Stomach smooth muscle (tissue), 2 donors: ENCODE data around the gene MPPED1.

Experiments used
- H3K27ac ChIP-seq: one replicate; pipeline ENCODE4 v1.7.0; 2013; ENCODE audit warnings: mild to moderate bottlenecking, low read length, inconsistent platforms
- H3K27me3 ChIP-seq, 2 donors: one replicate each; pipeline ENCODE4 v1.7.0; 2013; ENCODE audit warnings: low read length in 2 of 2; ENCODE audit not compliant: insufficient read depth in 2 of 2, control insufficient read depth in 1 of 2
- H3K36me3 ChIP-seq, 2 donors: one replicate each; pipeline ENCODE4 v1.7.0; 2013; ENCODE audit warnings: low read length in 2 of 2; ENCODE audit not compliant: control insufficient read depth in 2 of 2, insufficient read depth in 2 of 2
- H3K4me1 ChIP-seq: one replicate; pipeline ENCODE4 v1.7.0; 2013; ENCODE audit warnings: low read length; ENCODE audit not compliant: control insufficient read depth, insufficient read depth
- H3K4me3 ChIP-seq, 2 donors: one replicate each; pipeline ENCODE4 v1.7.0; 2013; ENCODE audit warnings: low read length in 2 of 2
- H3K9ac ChIP-seq, 2 donors: one replicate each; pipeline ENCODE4 v1.7.0; 2013; ENCODE audit warnings: low read length in 2 of 2, mild to moderate bottlenecking in 1 of 2
- H3K9me3 ChIP-seq, 2 donors: one replicate each; pipeline ENCODE4 v1.7.0; 2013; ENCODE audit warnings: low read length in 2 of 2; ENCODE audit not compliant: control insufficient read depth in 2 of 2
- donor health status: healthy.
- donor health status: Pancreatic carcinoma.

Gene MPPED1

GRCh38 chr22:43423046-43423445 is 11.2 kb downstream of the MPPED1 start:
- Histone ChIP-seq H3K4me1 (no peaks in the 10 kb centered on the region), H3K9ac (no peak overlapping the region), H3K4me3 (no peak overlapping the region), H3K27me3 (peaks cover 16 to 21% of the 10 kb centered on the region in 2 donors), H3K9me3 (no peaks in the 10 kb centered on the region), H3K36me3 (no peaks in the 10 kb centered on the region), H3K27ac (no peak overlapping the region)

GRCh38 chr22:43424201-43424600 is 12.4 kb downstream of the MPPED1 start:
- no peak overlapping the region for H3K9ac ChIP-seq
- H3K27me3 ChIP-seq: peaks cover 18 to 26% of the 10 kb centered on the region in 2 donors
- H3K36me3 ChIP-seq: no peaks in the 10 kb centered on the region
- H3K4me1 ChIP-seq: no peaks in the 10 kb centered on the region
- H3K27ac ChIP-seq: no peak overlapping the region
- H3K9me3 ChIP-seq: no peaks in the 10 kb centered on the region
- no peak overlapping the region for H3K4me3 ChIP-seq

DNA sequence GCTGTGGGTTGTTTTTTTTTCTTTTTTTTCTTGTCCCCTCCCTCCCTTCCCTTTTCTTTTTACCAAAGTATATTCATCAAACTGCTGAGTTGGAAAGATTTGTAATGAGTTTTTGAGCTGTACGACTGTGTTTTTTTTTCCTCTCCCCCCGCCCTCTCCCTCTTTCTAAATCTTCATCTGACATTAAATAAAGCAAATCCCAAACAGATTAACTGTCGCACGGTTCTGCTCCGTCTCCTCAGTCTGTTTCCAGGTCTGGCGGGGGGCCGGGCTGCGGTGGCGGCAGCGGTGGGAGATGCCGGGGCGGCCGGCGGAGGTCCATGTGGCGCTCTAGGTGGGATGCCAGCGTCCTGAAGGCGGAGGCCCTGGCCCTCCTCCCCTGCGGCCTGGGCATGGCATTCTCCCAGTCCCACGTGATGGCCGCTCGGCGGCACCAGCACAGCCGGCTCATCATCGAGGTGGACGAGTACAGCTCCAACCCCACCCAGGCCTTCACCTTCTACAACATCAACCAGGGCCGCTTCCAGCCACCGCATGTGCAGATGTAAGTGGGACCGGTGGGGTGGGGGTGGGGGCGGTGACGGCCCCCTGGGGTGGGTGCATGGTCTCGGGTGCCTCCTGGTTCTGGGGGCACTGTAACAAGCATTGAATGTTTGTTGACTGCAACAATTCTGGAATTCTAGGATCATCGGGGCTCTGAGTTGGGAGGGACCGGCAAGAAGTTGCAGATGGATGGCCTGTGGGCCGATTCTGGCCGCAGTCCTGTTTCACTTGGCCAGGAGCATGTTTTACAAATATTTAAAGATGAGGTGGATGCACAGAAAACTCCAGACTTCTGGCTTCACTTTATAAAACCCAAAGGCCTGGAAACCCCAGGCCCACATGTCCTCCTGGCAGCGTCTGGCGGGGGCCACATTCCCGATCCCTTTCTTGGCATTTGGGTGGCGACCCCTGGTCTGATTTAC is 13.1 kb downstream of the MPPED1 start:
- Histone ChIP-seq H3K4me3 (no peak overlapping the region), H3K9me3 (no peaks in the 10 kb centered on the region), H3K27ac (no peak overlapping the region), H3K27me3 (peaks cover 25 to 33% of the 10 kb centered on the region in 2 donors), H3K9ac (no peak overlapping the region), H3K36me3 (no peaks in the 10 kb centered on the region), H3K4me1 (no peaks in the 10 kb centered on the region)

GRCh38 chr22:43425976-43426785 is 14.4 kb downstream of the MPPED1 start:
- H3K4me3 ChIP-seq: no peak overlapping the region
- H3K36me3 ChIP-seq: no peaks in the 10 kb centered on the region
- H3K27me3 ChIP-seq: peaks cover 24 to 41% of the 10 kb centered on the region in 2 donors
- no peaks in the 10 kb centered on the region for H3K4me1 ChIP-seq
- H3K9ac ChIP-seq: no peak overlapping the region
- no peaks in the 10 kb centered on the region for H3K9me3 ChIP-seq
- H3K27ac ChIP-seq: no peak overlapping the region

DNA sequence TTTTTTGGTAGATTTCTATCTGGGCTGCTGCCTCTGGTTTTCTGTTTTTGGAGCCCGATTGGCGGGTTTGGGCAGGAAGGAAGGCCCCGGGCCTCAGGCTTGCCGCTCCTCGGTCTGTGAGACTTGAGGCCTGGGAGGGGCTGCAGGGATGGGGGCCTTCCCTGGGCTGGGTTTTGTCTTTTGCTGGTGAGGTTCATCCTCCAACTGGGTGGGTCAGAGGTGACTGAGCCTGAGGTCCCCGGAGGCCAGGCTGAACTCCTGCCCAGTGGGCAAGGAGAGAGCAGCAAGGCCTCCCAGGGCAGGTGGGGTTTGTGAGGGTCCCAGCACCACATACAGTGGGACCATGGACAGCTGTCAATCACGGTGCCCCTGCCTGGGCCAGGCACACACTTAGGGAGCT is 15.0 kb downstream of the MPPED1 start:
- H3K27me3 ChIP-seq: peaks cover 26 to 46% of the 10 kb centered on the region in 2 donors
- no peak overlapping the region for H3K9ac ChIP-seq
- no peak overlapping the region for H3K27ac ChIP-seq
- no peaks in the 10 kb centered on the region for H3K4me1 ChIP-seq
- no peak overlapping the region for H3K4me3 ChIP-seq
- no peaks in the 10 kb centered on the region for H3K36me3 ChIP-seq
- H3K9me3 ChIP-seq: no peaks in the 10 kb centered on the region

GRCh38 chr22:43427296-43428004 is 15.6 kb downstream of the MPPED1 start:
- Histone ChIP-seq H3K27me3 (peaks cover 22 to 44% of the 10 kb centered on the region in 2 donors), H3K4me1 (no peaks in the 10 kb centered on the region), H3K4me3 (no peak overlapping the region), H3K27ac (no peak overlapping the region), H3K9me3 (no peaks in the 10 kb centered on the region), H3K9ac (no peak overlapping the region), H3K36me3 (no peaks in the 10 kb centered on the region)

DNA sequence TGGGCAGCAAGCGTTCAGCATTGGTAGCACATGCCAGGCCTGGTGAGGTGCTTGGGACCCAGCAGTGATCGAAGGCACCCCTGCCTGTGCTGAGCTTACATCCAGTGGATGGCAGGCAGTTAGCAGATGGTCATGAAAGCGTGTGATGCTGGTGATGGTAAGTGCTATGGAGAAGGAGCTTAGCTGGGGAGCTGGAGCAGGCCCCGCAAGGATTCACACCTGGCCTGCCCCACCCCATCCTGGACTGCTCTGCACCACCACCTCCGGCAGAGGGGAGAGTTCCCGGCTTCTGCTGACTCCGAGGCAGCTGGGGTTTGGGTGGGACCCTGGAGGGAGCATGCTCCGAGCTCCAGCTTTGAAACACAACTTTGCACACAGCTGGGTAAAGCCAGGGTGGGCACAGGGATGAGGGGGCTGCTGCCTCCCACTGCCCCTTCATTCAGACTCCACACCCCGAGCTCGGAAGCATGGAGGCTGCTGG is 16.2 kb downstream of the MPPED1 start:
- H3K4me1 ChIP-seq: no peaks in the 10 kb centered on the region
- no peak overlapping the region for H3K9ac ChIP-seq
- peaks cover 21 to 42% of the 10 kb centered on the region in 2 donors for H3K27me3 ChIP-seq
- no peak overlapping the region for H3K4me3 ChIP-seq
- no peaks in the 10 kb centered on the region for H3K36me3 ChIP-seq
- H3K27ac ChIP-seq: no peak overlapping the region
- no peaks in the 10 kb centered on the region for H3K9me3 ChIP-seq

- Histone ChIP-seq H3K9me3 (no peaks in the 10 kb centered on the region), H3K4me3 (no peak overlapping the region), H3K27ac (no peak overlapping the region), H3K36me3 (no peaks in the 10 kb centered on the region), H3K27me3 (peaks cover 21 to 42% of the 10 kb centered on the region in 2 donors), H3K9ac (no peak overlapping the region), H3K4me1 (no peaks in the 10 kb centered on the region)
Observed at GRCh38 chr22:43428521-43428920, 16.7 kb downstream of the MPPED1 start.

DNA sequence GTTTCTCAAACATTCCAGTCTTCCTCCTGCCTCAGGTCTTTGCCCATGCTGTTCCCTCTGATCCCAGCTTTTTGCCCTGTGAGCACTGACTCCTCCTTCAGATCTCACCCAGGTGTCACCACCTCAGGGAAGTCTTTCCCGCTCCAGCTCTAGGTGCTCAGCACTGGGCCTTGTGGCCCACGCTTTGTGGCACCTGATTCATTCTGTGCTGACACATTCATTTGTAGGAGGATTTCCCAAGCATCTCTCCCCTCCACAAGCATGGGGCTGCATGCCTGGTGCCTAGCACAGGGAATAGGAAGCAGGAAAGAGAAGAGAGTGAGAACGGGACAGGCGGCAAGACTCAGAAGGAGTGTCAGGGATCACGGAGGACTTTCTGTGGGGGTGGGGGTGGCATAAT is 17.6 kb downstream of the MPPED1 start:
- Histone ChIP-seq H3K9me3 (no peaks in the 10 kb centered on the region), H3K4me1 (no peaks in the 10 kb centered on the region), H3K27me3 (peaks cover 21 to 40% of the 10 kb centered on the region in 2 donors), H3K9ac (no peak overlapping the region), H3K4me3 (no peak overlapping the region), H3K36me3 (no peaks in the 10 kb centered on the region), H3K27ac (no peak overlapping the region)

DNA sequence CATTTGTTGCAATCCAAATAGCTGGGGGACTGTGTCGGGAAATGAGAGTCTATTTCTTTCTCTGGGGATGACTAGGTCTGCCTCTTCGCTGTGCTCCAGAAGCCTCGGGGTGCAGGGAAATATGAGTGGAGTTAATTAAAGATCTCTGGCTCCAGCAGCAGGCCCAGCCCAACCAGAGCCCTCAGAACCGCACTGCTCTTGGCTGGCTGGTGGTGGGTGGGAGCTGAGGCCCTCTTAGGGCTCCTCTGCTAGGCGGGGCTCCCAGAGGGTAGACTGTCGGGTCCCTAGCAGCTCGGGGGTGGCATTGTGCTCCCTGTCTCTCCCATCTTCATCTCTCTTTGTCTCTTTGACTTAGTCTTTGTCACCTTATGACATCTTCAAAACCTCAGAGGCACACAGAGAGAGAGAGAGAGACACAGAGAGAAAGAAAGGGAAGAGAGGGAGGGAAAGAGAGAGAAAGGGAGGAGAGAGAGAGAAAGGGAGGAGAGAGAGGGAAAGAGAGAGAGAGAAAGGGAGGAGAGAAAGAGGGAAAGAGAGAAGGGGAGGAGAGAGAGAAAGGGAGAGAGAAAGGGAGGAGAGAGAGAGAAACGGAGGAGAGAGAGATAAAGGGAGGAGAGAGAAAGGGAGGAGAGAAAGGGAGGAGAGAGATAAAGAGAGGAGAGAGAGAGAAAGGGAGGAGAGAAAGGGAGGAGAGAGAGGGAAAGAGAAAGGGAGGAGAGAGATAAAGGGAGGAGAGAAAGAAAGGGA is 20.2 kb downstream of the MPPED1 start:
- H3K9me3 ChIP-seq: no peaks in the 10 kb centered on the region
- H3K9ac ChIP-seq: no peak overlapping the region
- H3K36me3 ChIP-seq: no peaks in the 10 kb centered on the region
- peaks cover 18 to 34% of the 10 kb centered on the region in 2 donors for H3K27me3 ChIP-seq
- H3K4me1 ChIP-seq: peaks cover 4% of the 10 kb centered on the region
- no peak overlapping the region for H3K27ac ChIP-seq
- no peak overlapping the region for H3K4me3 ChIP-seq
